Activated T-helper 1 cell treated with anti-CD3 and anti-CD28 coated beads, Interleukin-2, amount 50 U/mL, for 16 hours (primary cell): ENCODE data around the gene UGGT2.
"Not testable (repeated sequence)": the region's sequence is repeated elsewhere in the genome, so short reads cannot be mapped to it uniquely, and the experiment has no call there.

Experiments
- DNase-seq, 2 donors: peaks; one replicate each; pipeline ENCODE4 v3.0.0-alpha.2; 2020; ENCODE audit warnings: low read depth in 1 of 2, low spot score in 1 of 2

Gene UGGT2

GRCh38 chr13:96053003-96053703 lies at the start of gene UGGT2:
UGGT2 (minus strand) TSS chr13:96053401; CDS start chr13:96053312, 89 bp downstream.
- no peak for DNase-seq

- DNase-seq, result no peak
Observed at GRCh38 chr13:96100457-96101220, 47.4 kb upstream of the UGGT2 start.

- DNase-seq, result no peak
Observed at GRCh38 chr13:96093296-96094006, 40.2 kb upstream of the UGGT2 start.

- DNase-seq, result no peak
Observed at GRCh38 chr13:96091164-96092117, 38.2 kb upstream of the UGGT2 start.

GRCh38 chr13:96090240-96091101 lies 37.3 kb upstream of the UGGT2 start:
- no peak for DNase-seq

GRCh38 chr13:96089749-96090239 lies 36.6 kb upstream of the UGGT2 start, which contains the start of gene HS6ST3:
HS6ST3 (plus strand) TSS chr13:96090107.
- DNase-seq, result no peak

- DNase-seq, result no peak
Observed at GRCh38 chr13:96089139-96089538, 35.9 kb upstream of the UGGT2 start.

GRCh38 chr13:96086736-96087135 lies 33.5 kb upstream of the UGGT2 start:
- no peak for DNase-seq

- no peak for DNase-seq
Observed at GRCh38 chr13:96082640-96083039, 29.4 kb upstream of the UGGT2 start.

- DNase-seq, result no peak
Observed at GRCh38 chr13:96081888-96082287, 28.7 kb upstream of the UGGT2 start.

GRCh38 chr13:96080676-96081075 lies 27.5 kb upstream of the UGGT2 start:
- DNase-seq, result no peak

- no peak for DNase-seq
Observed at GRCh38 chr13:96075953-96076543, 22.8 kb upstream of the UGGT2 start.

- DNase-seq, result no peak
Observed at GRCh38 chr13:96072392-96072791, 19.2 kb upstream of the UGGT2 start.

GRCh38 chr13:96071504-96071903 lies 18.3 kb upstream of the UGGT2 start:
- DNase-seq, result no peak

- DNase-seq, result no peak
Observed at GRCh38 chr13:96068729-96069128, 15.5 kb upstream of the UGGT2 start.

GRCh38 chr13:96065849-96066248 lies 12.6 kb upstream of the UGGT2 start:
- no peak for DNase-seq

GRCh38 chr13:96052656-96053002 lies 572 bp downstream of the UGGT2 start:
- DNase-seq, result no peak

- DNase-seq, result not testable (repeated sequence)
Observed at GRCh38 chr13:96051946-96052345, 1.3 kb downstream of the UGGT2 start.

GRCh38 chr13:96051491-96051890 lies 1.7 kb downstream of the UGGT2 start:
- not testable (repeated sequence) for DNase-seq
